Panc1 (cell line): ENCODE measurements around the gene WASF2.

Experiments used
- POLR2AphosphoS5 ChIP-seq: IDR thresholded peaks from 2 replicates; pipeline ENCODE4 v1.6.1; 2012; ENCODE audit warnings: mild to moderate bottlenecking, low read depth, low read length, moderate library complexity
- SIN3A ChIP-seq: IDR thresholded peaks from 2 replicates; pipeline ENCODE4 v1.6.1; 2012; ENCODE audit warnings: low read depth, mild to moderate bottlenecking, low read length, moderate library complexity, borderline replicate concordance; ENCODE audit not compliant: insufficient read depth
- TCF7L2 ChIP-seq: IDR thresholded peaks from 2 replicates; pipeline ENCODE4 v1.6.1; 2011; ENCODE audit warnings: mild to moderate bottlenecking, low read depth, low read length, inconsistent platforms
- TF ChIP-seq, protein P1 (sequence below): fragments of 450-650 bp; IDR thresholded peaks from 2 replicates; pipeline ENCODE4 v1.5.1; 2017; ENCODE audit warnings: mild to moderate bottlenecking
- TF ChIP-seq, protein P2 (sequence below), 2 experiments: IDR thresholded peaks; 2 replicates each; pipeline ENCODE4 v1.6.1; 2011 to 2012; ENCODE audit warnings: low read depth in 2 of 2, control low read depth in 1 of 2, low read length in 1 of 2, mild to moderate bottlenecking in 1 of 2, moderate library complexity in 1 of 2; ENCODE audit not compliant: insufficient read depth in 1 of 2

DNA sequence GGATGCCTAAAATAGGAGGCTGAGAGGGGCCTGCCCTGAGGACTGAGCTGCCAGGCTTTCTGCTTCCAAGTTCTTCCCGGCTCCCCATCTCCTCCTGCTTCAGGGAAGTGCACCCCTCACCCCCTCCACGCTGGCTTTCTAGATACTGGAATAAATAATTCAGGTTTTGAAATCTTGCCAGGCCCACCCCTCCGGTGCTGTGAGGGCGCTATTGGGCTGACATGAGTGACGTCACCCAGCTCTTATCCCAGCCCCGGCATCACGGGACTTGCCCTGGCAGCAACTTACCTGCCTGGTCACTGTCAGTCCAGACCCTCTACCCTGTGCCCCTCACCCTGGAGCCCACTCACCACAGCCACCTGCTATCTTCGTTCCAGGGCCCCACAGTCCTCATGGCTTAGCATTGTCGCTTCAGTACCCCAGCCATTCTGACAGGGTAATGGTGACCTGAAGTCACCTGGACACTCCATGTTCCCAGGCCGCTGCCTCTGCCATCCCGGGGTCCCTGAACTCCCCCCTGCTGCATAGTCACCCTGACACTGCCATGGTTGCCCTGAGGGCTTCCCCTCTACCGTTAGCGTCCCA, 98.4 kb downstream of the WASF2 start:
- TF ChIP-seq, protein P1, sequence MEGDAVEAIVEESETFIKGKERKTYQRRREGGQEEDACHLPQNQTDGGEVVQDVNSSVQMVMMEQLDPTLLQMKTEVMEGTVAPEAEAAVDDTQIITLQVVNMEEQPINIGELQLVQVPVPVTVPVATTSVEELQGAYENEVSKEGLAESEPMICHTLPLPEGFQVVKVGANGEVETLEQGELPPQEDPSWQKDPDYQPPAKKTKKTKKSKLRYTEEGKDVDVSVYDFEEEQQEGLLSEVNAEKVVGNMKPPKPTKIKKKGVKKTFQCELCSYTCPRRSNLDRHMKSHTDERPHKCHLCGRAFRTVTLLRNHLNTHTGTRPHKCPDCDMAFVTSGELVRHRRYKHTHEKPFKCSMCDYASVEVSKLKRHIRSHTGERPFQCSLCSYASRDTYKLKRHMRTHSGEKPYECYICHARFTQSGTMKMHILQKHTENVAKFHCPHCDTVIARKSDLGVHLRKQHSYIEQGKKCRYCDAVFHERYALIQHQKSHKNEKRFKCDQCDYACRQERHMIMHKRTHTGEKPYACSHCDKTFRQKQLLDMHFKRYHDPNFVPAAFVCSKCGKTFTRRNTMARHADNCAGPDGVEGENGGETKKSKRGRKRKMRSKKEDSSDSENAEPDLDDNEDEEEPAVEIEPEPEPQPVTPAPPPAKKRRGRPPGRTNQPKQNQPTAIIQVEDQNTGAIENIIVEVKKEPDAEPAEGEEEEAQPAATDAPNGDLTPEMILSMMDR, result no peak
- no peak for TF ChIP-seq TCF7L2
- TF ChIP-seq, protein P2, sequence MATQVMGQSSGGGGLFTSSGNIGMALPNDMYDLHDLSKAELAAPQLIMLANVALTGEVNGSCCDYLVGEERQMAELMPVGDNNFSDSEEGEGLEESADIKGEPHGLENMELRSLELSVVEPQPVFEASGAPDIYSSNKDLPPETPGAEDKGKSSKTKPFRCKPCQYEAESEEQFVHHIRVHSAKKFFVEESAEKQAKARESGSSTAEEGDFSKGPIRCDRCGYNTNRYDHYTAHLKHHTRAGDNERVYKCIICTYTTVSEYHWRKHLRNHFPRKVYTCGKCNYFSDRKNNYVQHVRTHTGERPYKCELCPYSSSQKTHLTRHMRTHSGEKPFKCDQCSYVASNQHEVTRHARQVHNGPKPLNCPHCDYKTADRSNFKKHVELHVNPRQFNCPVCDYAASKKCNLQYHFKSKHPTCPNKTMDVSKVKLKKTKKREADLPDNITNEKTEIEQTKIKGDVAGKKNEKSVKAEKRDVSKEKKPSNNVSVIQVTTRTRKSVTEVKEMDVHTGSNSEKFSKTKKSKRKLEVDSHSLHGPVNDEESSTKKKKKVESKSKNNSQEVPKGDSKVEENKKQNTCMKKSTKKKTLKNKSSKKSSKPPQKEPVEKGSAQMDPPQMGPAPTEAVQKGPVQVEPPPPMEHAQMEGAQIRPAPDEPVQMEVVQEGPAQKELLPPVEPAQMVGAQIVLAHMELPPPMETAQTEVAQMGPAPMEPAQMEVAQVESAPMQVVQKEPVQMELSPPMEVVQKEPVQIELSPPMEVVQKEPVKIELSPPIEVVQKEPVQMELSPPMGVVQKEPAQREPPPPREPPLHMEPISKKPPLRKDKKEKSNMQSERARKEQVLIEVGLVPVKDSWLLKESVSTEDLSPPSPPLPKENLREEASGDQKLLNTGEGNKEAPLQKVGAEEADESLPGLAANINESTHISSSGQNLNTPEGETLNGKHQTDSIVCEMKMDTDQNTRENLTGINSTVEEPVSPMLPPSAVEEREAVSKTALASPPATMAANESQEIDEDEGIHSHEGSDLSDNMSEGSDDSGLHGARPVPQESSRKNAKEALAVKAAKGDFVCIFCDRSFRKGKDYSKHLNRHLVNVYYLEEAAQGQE (IDR thresholded peaks at IDR 0.05; ENCODE audit: insufficient read depth in 1 of 2, low read depth in 2 of 2, low read length in 1 of 2), result no peak
- no peak for TF ChIP-seq POLR2AphosphoS5
- no peak for TF ChIP-seq SIN3A
